ENCODE data around the gene EIF4E. TPM values are rescaled to one million over a fixed set of nuclear protein-coding genes. Genes with fewer than 3 reads are reported as not detected.

The EIF4E gene, protein sequence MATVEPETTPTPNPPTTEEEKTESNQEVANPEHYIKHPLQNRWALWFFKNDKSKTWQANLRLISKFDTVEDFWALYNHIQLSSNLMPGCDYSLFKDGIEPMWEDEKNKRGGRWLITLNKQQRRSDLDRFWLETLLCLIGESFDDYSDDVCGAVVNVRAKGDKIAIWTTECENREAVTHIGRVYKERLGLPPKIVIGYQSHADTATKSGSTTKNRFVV
- 172 and 189 TPM in 2 replicates for polyA plus RNA-seq
- 246 and 268 TPM in 2 replicates for polyA minus RNA-seq

DNA sequence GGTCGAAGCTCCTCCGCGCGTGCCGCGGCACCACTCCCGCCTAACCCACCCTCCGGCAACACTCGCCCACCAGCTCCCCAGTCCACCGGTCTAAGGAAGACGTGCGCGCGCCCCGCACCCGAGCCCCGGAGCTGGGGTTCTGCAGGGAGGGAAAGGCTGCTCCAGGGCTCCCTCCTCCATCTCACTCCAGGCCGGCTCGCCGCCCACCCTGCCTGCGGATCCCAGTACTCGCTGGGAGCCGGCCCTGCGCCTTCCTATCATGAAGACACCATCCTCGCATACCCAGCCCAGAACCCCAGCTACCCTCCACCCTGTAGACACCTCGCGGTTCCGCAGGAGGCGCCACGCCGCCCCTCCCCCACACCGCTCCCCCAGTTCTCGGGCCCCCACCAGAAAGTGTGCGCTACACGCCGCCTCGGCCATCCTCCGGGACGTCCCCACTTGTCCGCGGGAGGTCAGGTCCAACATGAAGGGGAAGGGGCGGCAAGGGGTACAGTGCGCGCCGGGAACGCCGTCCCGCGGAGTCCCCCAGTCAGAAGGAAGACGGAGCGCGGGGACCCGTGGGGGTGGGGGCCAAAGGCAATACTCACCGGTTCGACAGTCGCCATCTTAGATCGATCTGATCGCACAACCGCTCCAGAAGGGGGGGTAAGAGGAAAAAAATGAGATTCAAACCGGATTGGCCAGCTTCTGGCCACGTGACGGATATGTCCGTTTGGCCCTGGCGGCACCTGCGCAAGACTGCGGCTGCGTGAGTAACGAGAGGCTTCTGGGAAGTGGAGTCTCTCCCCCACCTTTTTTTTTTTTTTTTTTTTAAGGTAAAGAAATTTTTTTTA is at the start of gene EIF4E:
Gene EIF4E (minus strand): TSS at position 629 of the 836 bp plus-strand sequence. CDS start 21 bp downstream, at position 608.
- TF ChIP-seq RAD21 (conservative IDR thresholded peaks at IDR 0.05) (peak; percentile 42), MXI1 (conservative IDR thresholded peaks at IDR 0.05; ENCODE audit: poor library complexity, severe bottlenecking) (peak; percentile 76), SMC3 (conservative IDR thresholded peaks at IDR 0.05; ENCODE audit: poor library complexity) (peak; percentile 50), EP300 (conservative IDR thresholded peaks at IDR 0.05; ENCODE audit: poor library complexity, severe bottlenecking) (peak; percentile 52), TAF1 (IDR thresholded peaks at IDR 0.05; ENCODE audit: low read depth) (peak; percentile 65), POLR2AphosphoS5 (IDR thresholded peaks at IDR 0.05) (peak; percentile 89), EZH2 (IDR thresholded peaks at IDR 0.05; ENCODE audit: borderline replicate concordance, insufficient read depth, low read length, poor library complexity, severe bottlenecking) (no peak)
- TF ChIP-seq, protein P1, sequence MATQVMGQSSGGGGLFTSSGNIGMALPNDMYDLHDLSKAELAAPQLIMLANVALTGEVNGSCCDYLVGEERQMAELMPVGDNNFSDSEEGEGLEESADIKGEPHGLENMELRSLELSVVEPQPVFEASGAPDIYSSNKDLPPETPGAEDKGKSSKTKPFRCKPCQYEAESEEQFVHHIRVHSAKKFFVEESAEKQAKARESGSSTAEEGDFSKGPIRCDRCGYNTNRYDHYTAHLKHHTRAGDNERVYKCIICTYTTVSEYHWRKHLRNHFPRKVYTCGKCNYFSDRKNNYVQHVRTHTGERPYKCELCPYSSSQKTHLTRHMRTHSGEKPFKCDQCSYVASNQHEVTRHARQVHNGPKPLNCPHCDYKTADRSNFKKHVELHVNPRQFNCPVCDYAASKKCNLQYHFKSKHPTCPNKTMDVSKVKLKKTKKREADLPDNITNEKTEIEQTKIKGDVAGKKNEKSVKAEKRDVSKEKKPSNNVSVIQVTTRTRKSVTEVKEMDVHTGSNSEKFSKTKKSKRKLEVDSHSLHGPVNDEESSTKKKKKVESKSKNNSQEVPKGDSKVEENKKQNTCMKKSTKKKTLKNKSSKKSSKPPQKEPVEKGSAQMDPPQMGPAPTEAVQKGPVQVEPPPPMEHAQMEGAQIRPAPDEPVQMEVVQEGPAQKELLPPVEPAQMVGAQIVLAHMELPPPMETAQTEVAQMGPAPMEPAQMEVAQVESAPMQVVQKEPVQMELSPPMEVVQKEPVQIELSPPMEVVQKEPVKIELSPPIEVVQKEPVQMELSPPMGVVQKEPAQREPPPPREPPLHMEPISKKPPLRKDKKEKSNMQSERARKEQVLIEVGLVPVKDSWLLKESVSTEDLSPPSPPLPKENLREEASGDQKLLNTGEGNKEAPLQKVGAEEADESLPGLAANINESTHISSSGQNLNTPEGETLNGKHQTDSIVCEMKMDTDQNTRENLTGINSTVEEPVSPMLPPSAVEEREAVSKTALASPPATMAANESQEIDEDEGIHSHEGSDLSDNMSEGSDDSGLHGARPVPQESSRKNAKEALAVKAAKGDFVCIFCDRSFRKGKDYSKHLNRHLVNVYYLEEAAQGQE (IDR thresholded peaks at IDR 0.05; ENCODE audit: borderline replicate concordance): peak; percentile 63
- TF ChIP-seq, protein P2, sequence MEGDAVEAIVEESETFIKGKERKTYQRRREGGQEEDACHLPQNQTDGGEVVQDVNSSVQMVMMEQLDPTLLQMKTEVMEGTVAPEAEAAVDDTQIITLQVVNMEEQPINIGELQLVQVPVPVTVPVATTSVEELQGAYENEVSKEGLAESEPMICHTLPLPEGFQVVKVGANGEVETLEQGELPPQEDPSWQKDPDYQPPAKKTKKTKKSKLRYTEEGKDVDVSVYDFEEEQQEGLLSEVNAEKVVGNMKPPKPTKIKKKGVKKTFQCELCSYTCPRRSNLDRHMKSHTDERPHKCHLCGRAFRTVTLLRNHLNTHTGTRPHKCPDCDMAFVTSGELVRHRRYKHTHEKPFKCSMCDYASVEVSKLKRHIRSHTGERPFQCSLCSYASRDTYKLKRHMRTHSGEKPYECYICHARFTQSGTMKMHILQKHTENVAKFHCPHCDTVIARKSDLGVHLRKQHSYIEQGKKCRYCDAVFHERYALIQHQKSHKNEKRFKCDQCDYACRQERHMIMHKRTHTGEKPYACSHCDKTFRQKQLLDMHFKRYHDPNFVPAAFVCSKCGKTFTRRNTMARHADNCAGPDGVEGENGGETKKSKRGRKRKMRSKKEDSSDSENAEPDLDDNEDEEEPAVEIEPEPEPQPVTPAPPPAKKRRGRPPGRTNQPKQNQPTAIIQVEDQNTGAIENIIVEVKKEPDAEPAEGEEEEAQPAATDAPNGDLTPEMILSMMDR (IDR thresholded peaks at IDR 0.05; ENCODE audit: poor library complexity, severe bottlenecking): peak; percentile 75
- H3K79me2 ChIP-seq (replicated peaks; ENCODE audit: insufficient read depth, low read length): peaks cover 35% of the 10 kb centered on the region

DNA sequence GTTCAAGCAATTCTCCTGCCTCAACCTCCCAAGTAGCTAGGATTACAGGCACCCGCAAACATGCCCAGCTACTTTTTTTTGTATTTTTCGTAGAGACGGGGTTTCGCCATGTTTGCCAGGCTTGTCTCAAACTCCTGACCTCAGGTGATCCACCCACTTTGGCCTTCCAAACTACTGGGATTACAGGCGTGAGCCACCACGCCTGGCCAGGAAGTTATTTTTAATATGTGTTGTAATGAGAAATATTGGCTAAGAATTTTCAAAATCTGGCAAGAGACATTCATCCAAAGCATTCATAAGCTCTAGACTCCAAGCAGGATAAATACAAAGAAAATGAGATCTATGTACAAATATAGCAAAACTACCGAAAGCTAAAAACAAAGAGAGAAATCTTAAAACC is 48.6 kb upstream of the EIF4E start:
- TF ChIP-seq EZH2 (IDR thresholded peaks at IDR 0.05; ENCODE audit: borderline replicate concordance, insufficient read depth, low read length, poor library complexity, severe bottlenecking) (no peak), SMC3 (conservative IDR thresholded peaks at IDR 0.05; ENCODE audit: poor library complexity) (no peak), RAD21 (conservative IDR thresholded peaks at IDR 0.05) (no peak), POLR2AphosphoS5 (IDR thresholded peaks at IDR 0.05) (no peak), EP300 (conservative IDR thresholded peaks at IDR 0.05; ENCODE audit: poor library complexity, severe bottlenecking) (no peak), MXI1 (conservative IDR thresholded peaks at IDR 0.05; ENCODE audit: poor library complexity, severe bottlenecking) (no peak), TAF1 (IDR thresholded peaks at IDR 0.05; ENCODE audit: low read depth) (no peak)
- TF ChIP-seq, protein P2 (IDR thresholded peaks at IDR 0.05; ENCODE audit: poor library complexity, severe bottlenecking): no peak
- TF ChIP-seq, protein P1 (IDR thresholded peaks at IDR 0.05; ENCODE audit: borderline replicate concordance): no peak
- H3K9ac ChIP-seq (ENCODE audit: low read length): no peak overlapping the region
- no peaks in the 10 kb centered on the region for H3K9me2 ChIP-seq (ENCODE audit: insufficient read depth, low read length)
- no peaks in the 10 kb centered on the region for H3K79me2 ChIP-seq (replicated peaks; ENCODE audit: insufficient read depth, low read length)
- H3K4me3 ChIP-seq (ENCODE audit: low read length): no peak overlapping the region
- no peak overlapping the region for H3K27ac ChIP-seq (ENCODE audit: low read length)
- H2AFZ ChIP-seq (ENCODE audit: low read depth, low read length): no peak overlapping the region
- H3K4me2 ChIP-seq (ENCODE audit: low read length): no peak overlapping the region
- no peaks in the 10 kb centered on the region for H3K9me3 ChIP-seq (ENCODE audit: low read length)
- H3K27me3 ChIP-seq (ENCODE audit: insufficient read depth, low read depth, low read length): no peaks in the 10 kb centered on the region
- no peaks in the 10 kb centered on the region for H4K20me1 ChIP-seq (ENCODE audit: insufficient read depth)
- H3K36me3 ChIP-seq (ENCODE audit: insufficient read depth, low read length): no peaks in the 10 kb centered on the region
- no peaks in the 10 kb centered on the region for H3F3A ChIP-seq (ENCODE audit: insufficient read depth, low read length, poor library complexity, severe bottlenecking)

More for the DNA sequence above, at the start of gene EIF4E:
- Histone ChIP-seq H3K4me3 (ENCODE audit: low read length) (peak within 1 kb of the TSS; percentile 92), H3K27ac (ENCODE audit: low read length) (peak within 1 kb of the TSS; percentile 94), H3K36me3 (ENCODE audit: insufficient read depth, low read length) (no peaks in the 10 kb centered on the region), H2AFZ (ENCODE audit: low read depth, low read length) (peak within 1 kb of the TSS; percentile 92), H4K20me1 (ENCODE audit: insufficient read depth) (no peaks in the 10 kb centered on the region), H3K9ac (ENCODE audit: low read length) (peak within 1 kb of the TSS; percentile 92), H3K9me2 (ENCODE audit: insufficient read depth, low read length) (no peaks in the 10 kb centered on the region), H3K4me2 (ENCODE audit: low read length) (peak within 1 kb of the TSS; percentile 70), H3K27me3 (ENCODE audit: insufficient read depth, low read depth, low read length) (no peaks in the 10 kb centered on the region), H3F3A (ENCODE audit: insufficient read depth, low read length, poor library complexity, severe bottlenecking) (no peaks in the 10 kb centered on the region), H3K9me3 (ENCODE audit: low read length) (no peaks in the 10 kb centered on the region)
